GM15510 (cell line): ENCODE data around the gene MRPS25.

Source experiments
- POLR2A ChIP-seq: IDR thresholded peaks from 3 replicates; pipeline ENCODE4 v1.6.1; 2011; ENCODE audit warnings: borderline replicate concordance; ENCODE audit not compliant: insufficient read length; ENCODE audit errors: extremely low read depth

The MRPS25 gene

GRCh38 chr3:15060029-15060428 is 5.1 kb downstream of the MRPS25 start:
- no peak for TF ChIP-seq POLR2A

- no peak for TF ChIP-seq POLR2A
Measured at GRCh38 chr3:15056676-15057404, 8.3 kb downstream of the MRPS25 start.

GRCh38 chr3:15055019-15055557 is 10.0 kb downstream of the MRPS25 start:
- TF ChIP-seq POLR2A: no peak

GRCh38 chr3:15053541-15053940 is 11.6 kb downstream of the MRPS25 start:
- no peak for TF ChIP-seq POLR2A

- no peak for TF ChIP-seq POLR2A
Measured at GRCh38 chr3:15052335-15053242, 12.5 kb downstream of the MRPS25 start.

- no peak for TF ChIP-seq POLR2A
Measured at GRCh38 chr3:15051531-15051930, 13.6 kb downstream of the MRPS25 start.

- TF ChIP-seq POLR2A: no peak
Measured at GRCh38 chr3:15050405-15051092, 14.6 kb downstream of the MRPS25 start.

- TF ChIP-seq POLR2A: no peak
Measured at GRCh38 chr3:15049584-15049983, 15.5 kb downstream of the MRPS25 start.

GRCh38 chr3:15045667-15046066 is 19.4 kb downstream of the MRPS25 start:
- no peak for TF ChIP-seq POLR2A

GRCh38 chr3:15044326-15044725 is 20.8 kb downstream of the MRPS25 start:
- no peak for TF ChIP-seq POLR2A

GRCh38 chr3:15043408-15044171 is 21.5 kb downstream of the MRPS25 start:
- no peak for TF ChIP-seq POLR2A

GRCh38 chr3:15042936-15043335 is 22.2 kb downstream of the MRPS25 start:
- TF ChIP-seq POLR2A: no peak

GRCh38 chr3:15041950-15042349 is 23.2 kb downstream of the MRPS25 start:
- TF ChIP-seq POLR2A: no peak

- TF ChIP-seq POLR2A: no peak
Measured at GRCh38 chr3:15040844-15041243, 24.3 kb downstream of the MRPS25 start.

- no peak for TF ChIP-seq POLR2A
Measured at GRCh38 chr3:15038306-15038705, 26.8 kb downstream of the MRPS25 start.

- no peak for TF ChIP-seq POLR2A
Measured at GRCh38 chr3:15033103-15033502, 32.0 kb downstream of the MRPS25 start.
